GM19193 (cell line): Measurements from ENCODE around the gene FNDC5.

Experiments
- POLR2A ChIP-seq: IDR thresholded peaks from 4 replicates; pipeline ENCODE4 v1.6.1; 2011; ENCODE audit not compliant: insufficient read depth, insufficient read length; ENCODE audit errors: extremely low read depth

The FNDC5 gene

GRCh38 chr1:32890516-32891240 is 20.0 kb upstream of the FNDC5 start:
- TF ChIP-seq POLR2A: no peak

GRCh38 chr1:32889731-32890278 is 19.1 kb upstream of the FNDC5 start:
- TF ChIP-seq POLR2A: no peak

GRCh38 chr1:32888677-32889420 is 18.1 kb upstream of the FNDC5 start:
- no peak for TF ChIP-seq POLR2A

- no peak for TF ChIP-seq POLR2A
Observed at GRCh38 chr1:32888134-32888533, 17.4 kb upstream of the FNDC5 start.

GRCh38 chr1:32887623-32888022 is 16.9 kb upstream of the FNDC5 start:
- TF ChIP-seq POLR2A: no peak

- TF ChIP-seq POLR2A: no peak
Observed at GRCh38 chr1:32886828-32887414, 16.2 kb upstream of the FNDC5 start.

GRCh38 chr1:32886004-32886827 is 15.5 kb upstream of the FNDC5 start, which contains the start of gene HPCA:
HPCA (plus strand) TSS chr1:32886491; CDS start chr1:32888899, 2,408 bp downstream.
- TF ChIP-seq POLR2A: no peak

- TF ChIP-seq POLR2A: no peak
Observed at GRCh38 chr1:32885676-32886003, 14.9 kb upstream of the FNDC5 start.

GRCh38 chr1:32884726-32885125 is 14.0 kb upstream of the FNDC5 start:
- no peak for TF ChIP-seq POLR2A

GRCh38 chr1:32884032-32884372 is 13.3 kb upstream of the FNDC5 start:
- no peak for TF ChIP-seq POLR2A

GRCh38 chr1:32883338-32884031 is 12.8 kb upstream of the FNDC5 start:
- no peak for TF ChIP-seq POLR2A

GRCh38 chr1:32881871-32882850 is 11.4 kb upstream of the FNDC5 start:
- TF ChIP-seq POLR2A: no peak

- TF ChIP-seq POLR2A: no peak
Observed at GRCh38 chr1:32881291-32881690, 10.6 kb upstream of the FNDC5 start.
